DND-41 (cell line): ENCODE measurements around the gene PPP6R1.

ENCODE experiments used
- ATAC-seq: fragments of 200-7000 bp; cut with Tn5 transposase; 3 replicates; pipeline ENCODE4 v1.9.1; 2021; ENCODE audit warnings: low read depth; ENCODE audit not compliant: insufficient read depth
- DNase-seq: peaks from one replicate; pipeline ENCODE4 v3.0.0-alpha.2; 2020
- H2AFZ ChIP-seq: 2 replicates; pipeline ENCODE4 v1.6.0; 2012; ENCODE audit warnings: low read depth, low read length
- H3K27ac ChIP-seq: 2 replicates; pipeline ENCODE4 v1.5.1; 2012; ENCODE audit warnings: low read length, inconsistent platforms
- H3K27me3 ChIP-seq: fragments of 200-600 bp; sonication (generic); 2 replicates; pipeline ENCODE4 v1.6.0; 2012; ENCODE audit warnings: low read length, mild to moderate bottlenecking, inconsistent platforms; ENCODE audit not compliant: insufficient read depth, poor library complexity
- H3K36me3 ChIP-seq: 2 replicates; pipeline ENCODE4 v1.5.1; 2012; ENCODE audit warnings: low read length, inconsistent platforms; ENCODE audit not compliant: insufficient read depth
- H3K4me1 ChIP-seq: 2 replicates; pipeline ENCODE4 v1.5.1; 2012; ENCODE audit warnings: mild to moderate bottlenecking, low read length; ENCODE audit not compliant: insufficient read depth
- H3K4me2 ChIP-seq: 2 replicates; pipeline ENCODE4 v1.6.0; 2012; ENCODE audit warnings: mild to moderate bottlenecking, moderate library complexity, low read length, inconsistent platforms; ENCODE audit not compliant: insufficient read depth
- H3K4me3 ChIP-seq, 2 experiments: fragments of 200-600 bp in 1 of 2; shearing (Covaris generic) in 1 of 2; 2 replicates each; pipeline ENCODE4 v1.5.1; 2012 to 2016; ENCODE audit warnings: inconsistent platforms in 2 of 2, low read length in 2 of 2, mild to moderate bottlenecking in 2 of 2, low read depth in 1 of 2, moderate library complexity in 1 of 2
- H3K79me2 ChIP-seq: 2 replicates; pipeline ENCODE4 v1.6.0; 2012; ENCODE audit warnings: low read length, inconsistent platforms; ENCODE audit not compliant: insufficient read depth
- H3K9ac ChIP-seq: 2 replicates; pipeline ENCODE4 v1.6.0; 2012; ENCODE audit warnings: low read depth, mild to moderate bottlenecking, inconsistent platforms, low read length, moderate library complexity
- H3K9me3 ChIP-seq: 2 replicates; pipeline ENCODE4 v1.5.1; 2012; ENCODE audit warnings: low read length, moderate library complexity, mild to moderate bottlenecking, inconsistent platforms; ENCODE audit not compliant: insufficient read depth, severe bottlenecking
- H4K20me1 ChIP-seq: 2 replicates; pipeline ENCODE4 v1.6.0; 2012; ENCODE audit warnings: low read length; ENCODE audit not compliant: insufficient read depth
- EZH2 ChIP-seq: IDR thresholded peaks from 3 replicates; pipeline ENCODE4 v1.6.1; 2012; ENCODE audit warnings: borderline replicate concordance, low read depth, mild to moderate bottlenecking, moderate library complexity, low read length, inconsistent platforms; ENCODE audit not compliant: severe bottlenecking
- TF ChIP-seq, protein P1 (sequence below): IDR thresholded peaks from 2 replicates; pipeline ENCODE4 v1.5.1; 2012; ENCODE audit warnings: borderline replicate concordance, low read length, moderate library complexity, mild to moderate bottlenecking; ENCODE audit not compliant: poor library complexity, severe bottlenecking; ENCODE audit errors: extremely low read depth

The PPP6R1 gene

DNA sequence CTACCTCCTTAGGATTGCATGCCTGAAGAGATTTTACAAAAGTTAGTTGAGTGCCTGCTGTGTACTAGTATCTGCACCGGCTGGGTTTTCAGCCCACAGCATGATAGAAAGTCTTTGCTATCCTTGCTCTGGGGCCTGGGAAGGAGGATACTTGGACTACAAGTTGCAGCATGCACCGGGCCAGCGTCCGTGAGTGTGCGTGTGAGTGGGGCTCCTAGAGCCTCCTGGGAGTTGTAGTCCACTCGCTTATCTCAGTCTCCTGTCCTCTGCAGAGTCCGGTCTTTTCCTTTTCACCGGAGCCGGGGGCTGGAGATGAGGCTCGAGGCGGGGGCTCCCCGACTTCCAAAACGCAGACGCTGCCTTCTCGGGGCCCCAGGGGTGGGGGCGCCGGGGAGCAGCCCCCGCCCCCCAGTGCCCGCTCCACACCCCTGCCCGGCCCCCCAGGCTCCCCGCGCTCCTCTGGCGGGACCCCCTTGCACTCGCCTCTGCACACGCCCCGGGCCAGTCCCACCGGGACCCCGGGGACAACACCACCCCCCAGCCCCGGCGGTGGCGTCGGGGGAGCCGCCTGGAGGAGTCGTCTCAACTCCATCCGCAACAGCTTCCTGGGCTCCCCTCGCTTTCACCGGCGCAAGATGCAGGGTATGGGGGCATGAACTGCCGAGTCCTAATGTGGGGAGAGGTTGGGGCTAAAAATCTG lies 45.6 kb upstream of the PPP6R1 start:
- H3K36me3 ChIP-seq, result peaks cover 35% of the 10 kb centered on the region

DNA sequence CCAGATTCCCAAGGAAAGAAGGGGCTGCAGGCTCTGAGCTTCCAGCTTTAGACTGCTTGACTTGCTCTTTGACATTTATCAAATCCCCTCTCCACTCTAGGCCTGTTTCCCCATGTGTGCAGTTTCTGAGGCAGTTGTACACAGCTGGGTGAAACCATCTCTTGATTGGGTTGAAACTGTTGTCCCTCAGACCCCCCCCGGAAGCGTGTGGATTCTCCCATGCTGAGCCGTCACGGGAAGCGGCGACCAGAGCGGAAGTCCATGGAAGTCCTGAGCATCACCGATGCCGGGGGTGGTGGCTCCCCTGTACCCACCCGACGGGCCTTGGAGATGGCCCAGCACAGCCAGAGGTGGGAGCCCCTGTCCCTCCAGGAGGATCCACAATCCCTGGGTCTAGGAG lies 44.7 kb upstream of the PPP6R1 start:
- no peak overlapping the region for H3K27ac ChIP-seq
- ATAC-seq, result no peak
- DNase-seq, result no peak
- H3K9me3 ChIP-seq, result no peaks in the 10 kb centered on the region
- H3K79me2 ChIP-seq, result peaks cover 14% of the 10 kb centered on the region
- TF ChIP-seq, protein P1, sequence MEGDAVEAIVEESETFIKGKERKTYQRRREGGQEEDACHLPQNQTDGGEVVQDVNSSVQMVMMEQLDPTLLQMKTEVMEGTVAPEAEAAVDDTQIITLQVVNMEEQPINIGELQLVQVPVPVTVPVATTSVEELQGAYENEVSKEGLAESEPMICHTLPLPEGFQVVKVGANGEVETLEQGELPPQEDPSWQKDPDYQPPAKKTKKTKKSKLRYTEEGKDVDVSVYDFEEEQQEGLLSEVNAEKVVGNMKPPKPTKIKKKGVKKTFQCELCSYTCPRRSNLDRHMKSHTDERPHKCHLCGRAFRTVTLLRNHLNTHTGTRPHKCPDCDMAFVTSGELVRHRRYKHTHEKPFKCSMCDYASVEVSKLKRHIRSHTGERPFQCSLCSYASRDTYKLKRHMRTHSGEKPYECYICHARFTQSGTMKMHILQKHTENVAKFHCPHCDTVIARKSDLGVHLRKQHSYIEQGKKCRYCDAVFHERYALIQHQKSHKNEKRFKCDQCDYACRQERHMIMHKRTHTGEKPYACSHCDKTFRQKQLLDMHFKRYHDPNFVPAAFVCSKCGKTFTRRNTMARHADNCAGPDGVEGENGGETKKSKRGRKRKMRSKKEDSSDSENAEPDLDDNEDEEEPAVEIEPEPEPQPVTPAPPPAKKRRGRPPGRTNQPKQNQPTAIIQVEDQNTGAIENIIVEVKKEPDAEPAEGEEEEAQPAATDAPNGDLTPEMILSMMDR, result no peak
- TF ChIP-seq EZH2, result no peak
- H3K9ac ChIP-seq, result no peak overlapping the region
- H3K27me3 ChIP-seq, result no peaks in the 10 kb centered on the region
- H2AFZ ChIP-seq, result no peak overlapping the region
- H3K4me2 ChIP-seq, result no peak overlapping the region
- H4K20me1 ChIP-seq, result no peaks in the 10 kb centered on the region
- H3K4me1 ChIP-seq, result peaks cover 26% of the 10 kb centered on the region
- H3K4me3 ChIP-seq, result no peak overlapping the region
- peaks cover 29% of the 10 kb centered on the region for H3K36me3 ChIP-seq

More for the DNA sequence above, 45.6 kb upstream of the PPP6R1 start:
- Histone ChIP-seq H3K79me2 (peaks cover 14% of the 10 kb centered on the region), H3K27ac (no peak overlapping the region), H3K27me3 (no peaks in the 10 kb centered on the region), H3K9ac (no peak overlapping the region), H3K4me1 (peaks cover 26% of the 10 kb centered on the region), H2AFZ (no peak overlapping the region), H3K4me3 (no peak overlapping the region), H3K4me2 (no peak overlapping the region), H4K20me1 (no peaks in the 10 kb centered on the region), H3K9me3 (no peaks in the 10 kb centered on the region)
- DNase-seq (peak; percentile 56), ATAC-seq (peak; percentile 45; the same call in 1 of the 3 replicates)
- TF ChIP-seq EZH2, result no peak
- TF ChIP-seq, protein P1, result no peak

DNA sequence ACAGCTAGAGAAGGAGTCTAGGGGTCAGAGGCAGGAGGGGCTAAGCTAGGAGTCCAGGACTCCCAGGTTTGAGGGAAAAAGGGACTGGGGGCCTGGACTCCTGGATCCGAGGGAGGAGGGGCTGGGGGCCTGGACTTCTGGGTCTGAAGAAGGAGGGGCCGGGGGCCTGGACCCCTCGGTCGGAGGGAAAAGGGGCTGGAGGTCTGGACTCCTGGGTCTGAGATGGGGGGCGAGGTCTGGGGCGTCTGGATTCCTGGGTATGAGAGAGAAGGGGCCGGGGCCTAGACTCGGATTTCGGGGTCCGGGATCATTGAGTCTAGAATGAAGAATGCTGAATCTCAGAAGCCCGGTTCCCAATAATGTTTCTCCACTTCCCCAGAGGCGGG lies 43.5 kb upstream of the PPP6R1 start:
- no peak for TF ChIP-seq EZH2
- TF ChIP-seq, protein P1, result no peak
- Histone ChIP-seq H3K4me3 (peak overlapping the region; percentile 74 to 93), H3K27me3 (no peaks in the 10 kb centered on the region), H3K9me3 (no peaks in the 10 kb centered on the region), H4K20me1 (no peaks in the 10 kb centered on the region), H3K4me1 (peaks cover 26% of the 10 kb centered on the region), H3K36me3 (peaks cover 29% of the 10 kb centered on the region), H3K79me2 (peaks cover 14% of the 10 kb centered on the region), H3K9ac (peak overlapping the region; percentile 92), H3K27ac (peak overlapping the region; percentile 96), H2AFZ (peak overlapping the region; percentile 99), H3K4me2 (peak overlapping the region; percentile 92)
- DNase-seq (no peak), ATAC-seq (no peak)
